Loucy (cell line): ENCODE data around the gene KIAA0825.

Experiments used
- EZH2phosphoT487 ChIP-seq: fragments of 200-600 bp; IDR thresholded peaks from 2 replicates; pipeline ENCODE4 v1.6.1; 2018; ENCODE audit warnings: antibody characterized with exemption, mild to moderate bottlenecking, moderate library complexity, borderline replicate concordance
- TF ChIP-seq, protein P1 (sequence below): fragments of 200-600 bp; sonication (generic); conservative IDR thresholded peaks from 2 replicates; pipeline ENCODE4 v1.5.1; 2014; ENCODE audit warnings: mild to moderate bottlenecking, antibody characterized with exemption, low read length

DNA sequence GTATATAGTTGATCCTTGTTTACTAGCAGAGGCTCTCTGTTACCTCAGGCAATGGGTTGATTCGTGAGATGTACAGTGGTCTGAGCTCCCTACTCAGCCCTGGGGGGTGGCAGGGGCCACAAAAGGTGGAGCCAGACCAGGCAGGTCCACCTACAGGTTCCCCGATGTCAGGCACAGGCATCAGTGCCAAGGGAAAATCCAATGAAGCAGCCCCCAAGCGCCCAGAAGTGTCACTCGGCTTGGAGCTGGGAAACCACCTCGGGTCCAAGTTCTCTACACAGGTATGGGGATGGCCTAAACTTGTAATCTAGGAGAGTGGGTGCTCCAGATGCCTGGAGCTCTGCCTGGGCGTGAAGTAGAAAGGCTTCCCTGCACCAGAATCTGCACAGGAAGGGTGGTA lies 188.8 kb downstream of the KIAA0825 start:
- TF ChIP-seq, protein P1, sequence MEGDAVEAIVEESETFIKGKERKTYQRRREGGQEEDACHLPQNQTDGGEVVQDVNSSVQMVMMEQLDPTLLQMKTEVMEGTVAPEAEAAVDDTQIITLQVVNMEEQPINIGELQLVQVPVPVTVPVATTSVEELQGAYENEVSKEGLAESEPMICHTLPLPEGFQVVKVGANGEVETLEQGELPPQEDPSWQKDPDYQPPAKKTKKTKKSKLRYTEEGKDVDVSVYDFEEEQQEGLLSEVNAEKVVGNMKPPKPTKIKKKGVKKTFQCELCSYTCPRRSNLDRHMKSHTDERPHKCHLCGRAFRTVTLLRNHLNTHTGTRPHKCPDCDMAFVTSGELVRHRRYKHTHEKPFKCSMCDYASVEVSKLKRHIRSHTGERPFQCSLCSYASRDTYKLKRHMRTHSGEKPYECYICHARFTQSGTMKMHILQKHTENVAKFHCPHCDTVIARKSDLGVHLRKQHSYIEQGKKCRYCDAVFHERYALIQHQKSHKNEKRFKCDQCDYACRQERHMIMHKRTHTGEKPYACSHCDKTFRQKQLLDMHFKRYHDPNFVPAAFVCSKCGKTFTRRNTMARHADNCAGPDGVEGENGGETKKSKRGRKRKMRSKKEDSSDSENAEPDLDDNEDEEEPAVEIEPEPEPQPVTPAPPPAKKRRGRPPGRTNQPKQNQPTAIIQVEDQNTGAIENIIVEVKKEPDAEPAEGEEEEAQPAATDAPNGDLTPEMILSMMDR, result no peak
- TF ChIP-seq EZH2phosphoT487, result no peak
